Activated naive CD4-positive, alpha-beta T cell treated with Interleukin-2 at 50 U/mL for 16 hours (primary cell): ENCODE results near the gene PNLIP.

Source experiments
- DNase-seq: peaks from one replicate; pipeline ENCODE4 v3.0.0-alpha.2; 2020

PNLIP gene

DNA sequence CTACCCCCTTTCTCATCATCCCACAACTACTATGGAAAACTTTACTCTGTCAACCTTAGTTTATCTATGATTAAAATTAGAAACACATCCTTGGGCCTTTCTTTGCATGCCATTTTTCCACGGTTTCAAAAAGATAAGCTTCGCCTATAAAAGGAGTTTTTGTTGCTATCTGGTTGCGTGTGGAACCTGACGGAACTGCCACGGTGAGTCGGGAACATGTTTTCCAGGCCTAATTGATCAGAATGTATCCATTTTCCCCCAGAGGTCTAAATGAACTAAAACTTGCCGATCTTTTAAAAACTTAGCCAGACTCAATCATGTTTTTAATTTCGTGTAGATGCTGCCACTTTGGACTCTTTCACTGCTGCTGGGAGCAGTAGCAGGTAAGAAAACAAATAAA is at the start of gene PNLIP:
PNLIP (plus strand) TSS at position 176 of the 400 bp plus-strand sequence; CDS start at position 338, 162 bp downstream.
- DNase-seq: no peak

DNA sequence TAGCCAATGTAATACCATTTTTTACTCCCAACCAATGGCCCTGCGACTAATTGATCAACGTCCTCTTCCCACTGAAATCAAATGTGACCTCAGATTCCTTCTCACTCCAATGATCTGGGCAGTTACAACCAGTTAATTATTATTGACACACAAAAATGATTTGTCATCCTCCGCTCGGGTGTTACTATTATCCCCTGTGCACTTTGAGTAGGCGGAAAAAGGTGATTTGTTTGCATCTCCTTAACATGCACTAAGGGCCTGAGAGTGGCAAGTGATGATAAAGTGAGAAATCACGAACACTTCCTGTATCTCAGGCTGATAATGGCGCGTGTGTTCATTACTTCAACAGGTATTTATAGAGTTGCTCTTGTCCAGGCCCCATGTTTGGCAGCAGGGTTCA is 40.9 kb upstream of the PNLIP start:
- no peak for DNase-seq

DNA sequence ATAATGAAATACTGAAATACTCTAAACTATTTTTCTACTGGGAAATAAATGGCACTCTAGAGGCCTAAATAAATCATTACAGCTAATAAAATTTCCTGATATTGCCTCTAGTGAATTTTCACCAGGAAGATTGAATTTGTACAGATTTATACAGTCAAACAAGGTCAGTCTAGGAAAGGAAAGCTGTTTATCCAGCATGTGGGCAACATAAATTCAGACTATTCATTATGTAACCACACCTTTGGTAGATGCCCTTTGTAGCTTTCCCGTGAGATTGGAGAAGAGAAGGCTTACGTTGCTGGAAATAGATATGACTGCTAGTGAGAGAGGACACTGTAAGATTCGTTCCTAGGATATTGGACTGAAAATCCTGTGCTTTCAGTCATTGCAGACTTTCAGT is 35.2 kb upstream of the PNLIP start:
- DNase-seq: no peak

DNA sequence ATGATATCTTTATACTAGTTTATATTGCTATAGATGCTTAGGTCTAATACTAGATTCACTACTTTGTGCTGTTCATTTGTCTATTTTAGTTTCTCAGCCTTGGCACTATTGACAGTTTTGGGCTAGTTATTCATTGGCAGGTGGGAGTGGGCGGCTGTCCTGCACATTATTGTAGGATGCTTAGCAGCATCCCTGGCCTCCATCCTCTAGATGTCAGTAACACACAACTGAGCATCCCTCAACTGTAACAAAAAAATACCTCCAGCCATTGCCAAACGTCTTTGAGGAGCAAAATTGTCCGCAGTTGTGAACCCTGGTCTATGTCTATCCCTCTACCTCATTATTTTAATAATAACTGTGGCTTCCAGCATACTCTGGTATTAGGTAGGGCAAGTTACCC is 34.4 kb upstream of the PNLIP start:
- DNase-seq: no peak

DNA sequence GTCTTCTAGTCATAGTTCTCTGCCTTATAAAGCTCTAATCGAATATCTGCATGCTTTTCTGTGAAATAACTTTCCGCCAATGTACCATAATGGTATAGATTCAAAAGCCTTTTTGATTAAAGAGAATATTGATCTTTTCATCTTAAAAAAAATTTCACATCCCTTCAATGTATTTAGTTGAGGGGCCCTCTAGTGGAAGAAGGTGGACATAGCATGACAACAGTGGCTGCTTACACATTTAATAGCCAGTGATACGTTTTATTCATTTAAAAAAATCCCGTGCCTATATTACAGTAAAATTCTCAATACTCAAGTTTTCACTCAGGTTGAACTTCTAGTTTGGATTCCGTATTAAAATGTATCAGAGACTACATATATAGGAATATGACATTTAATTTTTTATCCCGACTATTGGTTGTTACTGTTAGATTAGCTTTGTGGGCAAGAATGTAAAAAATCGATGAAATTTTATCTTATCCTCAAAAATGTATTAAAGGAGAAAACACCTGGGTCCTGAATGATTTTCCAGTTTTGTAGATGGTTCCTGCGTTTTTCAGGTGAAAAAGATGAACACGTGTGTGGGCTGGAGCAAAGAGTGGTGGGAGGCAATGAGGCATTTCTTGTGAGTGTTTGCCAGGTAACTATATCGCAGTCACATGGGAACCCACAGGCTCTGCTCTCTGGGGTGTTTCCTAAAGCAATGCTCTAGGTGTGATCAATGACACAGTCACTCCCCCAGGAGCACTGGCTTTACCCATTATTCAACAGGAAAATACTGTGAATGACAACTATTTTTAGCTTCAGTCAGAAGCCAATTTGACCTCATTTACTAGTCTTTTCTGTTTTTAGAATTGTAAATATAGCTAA is 24.1 kb upstream of the PNLIP start:
- DNase-seq: peak; percentile 2

DNA sequence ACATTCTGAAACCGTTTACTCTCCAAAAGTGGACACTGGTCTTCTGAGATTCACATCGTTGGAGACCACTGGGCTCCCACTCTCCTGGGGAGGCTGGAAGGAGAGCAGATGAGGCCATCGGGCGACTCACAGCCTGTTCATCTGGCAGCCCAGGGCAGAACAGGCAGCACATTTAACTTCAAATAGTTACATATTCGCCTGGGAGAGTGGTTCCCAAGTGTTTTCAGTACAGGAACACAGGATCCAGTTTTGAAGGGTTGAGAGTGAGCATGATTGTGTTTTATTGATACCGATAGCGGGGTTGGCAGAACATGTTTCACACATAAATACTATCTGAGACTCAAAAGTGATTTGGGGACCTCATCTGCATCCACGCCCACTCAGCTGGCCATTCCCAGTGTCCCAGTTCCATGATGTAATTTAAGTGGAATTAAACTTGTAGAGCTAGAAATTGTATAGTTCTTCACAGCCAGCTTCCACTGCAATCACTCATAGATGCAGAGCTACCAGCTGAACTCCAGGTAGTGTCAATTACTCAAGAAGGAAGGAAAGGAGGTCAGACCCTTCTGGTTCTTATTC is 22.8 kb upstream of the PNLIP start:
- DNase-seq: no peak

DNA sequence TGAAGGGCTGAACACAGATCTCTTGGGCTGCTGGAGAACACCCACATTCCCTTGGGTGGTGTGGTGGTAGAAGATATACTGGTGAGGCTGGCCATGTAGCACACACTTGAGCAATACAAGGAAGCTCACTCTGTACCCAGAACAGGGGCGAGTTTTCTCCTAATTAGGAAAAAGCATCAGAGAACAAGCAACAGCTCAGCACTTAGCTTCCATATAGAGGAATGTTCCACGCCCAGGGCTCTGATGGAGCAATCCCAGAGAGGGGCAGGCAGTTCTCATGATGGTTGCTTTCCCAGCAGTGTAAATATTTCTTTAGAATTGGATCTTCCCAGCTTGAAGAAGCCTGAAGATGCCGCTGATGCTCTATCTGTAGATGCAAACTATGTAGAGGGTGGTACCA is 21.0 kb upstream of the PNLIP start:
- DNase-seq: no peak

DNA sequence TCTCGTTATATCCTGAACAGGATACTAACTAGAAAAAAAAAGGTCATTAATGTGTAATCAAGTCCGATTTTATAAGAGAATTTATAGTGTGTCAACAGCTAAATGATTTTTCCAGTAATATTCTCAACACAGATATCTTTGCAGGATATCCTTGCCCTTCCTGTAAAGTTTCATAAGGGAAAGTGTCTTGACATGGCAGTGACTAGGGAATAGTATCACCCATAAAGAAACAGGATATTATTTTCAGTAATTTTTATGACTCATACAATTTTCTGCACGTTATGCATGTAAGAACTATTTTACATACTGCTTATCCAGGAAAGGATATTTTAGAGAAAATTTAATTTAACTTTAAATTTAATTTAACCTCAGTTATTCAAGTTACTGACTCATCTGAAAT is 19.5 kb upstream of the PNLIP start:
- DNase-seq: no peak

DNA sequence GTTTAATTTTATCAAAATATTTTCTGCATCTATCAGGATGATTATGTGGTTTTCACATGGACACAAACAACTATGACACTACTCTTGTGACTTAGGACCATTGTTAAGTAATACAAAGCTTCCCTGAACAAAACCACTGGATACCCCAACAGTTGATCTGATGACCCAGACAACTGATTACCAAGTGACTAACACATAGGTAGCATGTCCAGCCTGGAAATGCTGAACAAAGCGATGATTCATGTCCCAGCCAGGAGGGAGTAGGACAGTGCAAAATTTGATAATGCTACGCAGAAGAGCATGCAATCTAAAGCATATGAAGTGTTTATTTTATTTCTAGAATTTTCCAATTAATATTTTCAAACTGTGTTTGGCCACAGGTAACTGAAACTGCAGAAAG is 8.9 kb upstream of the PNLIP start:
- no peak for DNase-seq

DNA sequence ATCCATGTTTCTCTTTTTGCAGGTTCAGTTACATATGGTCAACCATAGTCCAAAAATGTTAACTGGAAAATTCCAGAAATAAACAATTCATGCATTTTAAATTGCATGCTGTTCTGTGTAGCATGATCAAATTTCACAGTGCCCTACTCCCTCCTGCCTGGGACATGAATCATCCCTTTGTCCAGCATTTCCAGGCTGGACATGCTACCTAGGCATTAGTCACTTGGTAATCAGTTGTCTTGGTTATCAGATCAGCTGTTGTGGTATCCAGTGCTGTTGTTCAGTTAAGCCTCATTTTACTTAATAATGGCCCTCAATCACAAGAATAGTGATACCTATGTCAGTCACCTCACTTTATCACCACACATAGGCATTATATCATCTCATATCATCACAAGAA is 7.3 kb upstream of the PNLIP start:
- no peak for DNase-seq

DNA sequence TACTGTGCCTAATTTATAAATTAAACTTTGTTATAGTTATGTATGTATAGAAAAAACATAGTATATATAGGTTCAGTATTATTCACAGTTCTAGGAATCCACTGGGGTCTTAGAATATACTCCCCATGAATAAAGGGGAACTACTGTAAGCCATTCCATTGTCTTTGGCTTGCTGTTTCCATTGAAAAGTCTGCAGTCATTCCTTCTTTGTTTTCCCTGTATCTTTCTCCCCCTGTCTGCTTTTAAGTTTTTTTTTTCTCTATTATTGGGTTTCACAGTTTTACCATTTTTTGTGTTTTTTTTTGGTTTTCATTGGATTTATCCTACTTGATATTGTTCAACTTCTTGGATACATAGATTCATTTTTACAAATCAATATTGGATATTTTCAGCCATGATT is 6.7 kb upstream of the PNLIP start:
- no peak for DNase-seq

DNA sequence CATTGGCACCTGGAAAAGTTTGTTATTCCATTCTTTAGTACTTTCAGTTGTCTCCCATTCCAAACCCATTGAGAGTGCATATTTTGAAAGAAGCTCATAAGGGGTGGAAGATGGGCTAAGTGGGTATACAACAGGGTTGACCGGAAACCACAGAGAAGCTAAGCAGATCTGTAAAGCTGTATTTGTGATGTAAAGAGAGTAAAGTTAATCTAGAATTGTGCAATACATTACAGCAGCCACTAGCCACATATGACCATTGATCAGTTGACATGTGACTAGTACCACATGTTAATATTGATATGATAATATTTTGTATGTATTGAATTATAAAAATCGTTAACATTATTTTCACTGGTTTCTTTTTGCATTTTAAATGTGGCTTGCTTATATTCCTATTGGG is 4.9 kb upstream of the PNLIP start:
- DNase-seq: no peak

DNA sequence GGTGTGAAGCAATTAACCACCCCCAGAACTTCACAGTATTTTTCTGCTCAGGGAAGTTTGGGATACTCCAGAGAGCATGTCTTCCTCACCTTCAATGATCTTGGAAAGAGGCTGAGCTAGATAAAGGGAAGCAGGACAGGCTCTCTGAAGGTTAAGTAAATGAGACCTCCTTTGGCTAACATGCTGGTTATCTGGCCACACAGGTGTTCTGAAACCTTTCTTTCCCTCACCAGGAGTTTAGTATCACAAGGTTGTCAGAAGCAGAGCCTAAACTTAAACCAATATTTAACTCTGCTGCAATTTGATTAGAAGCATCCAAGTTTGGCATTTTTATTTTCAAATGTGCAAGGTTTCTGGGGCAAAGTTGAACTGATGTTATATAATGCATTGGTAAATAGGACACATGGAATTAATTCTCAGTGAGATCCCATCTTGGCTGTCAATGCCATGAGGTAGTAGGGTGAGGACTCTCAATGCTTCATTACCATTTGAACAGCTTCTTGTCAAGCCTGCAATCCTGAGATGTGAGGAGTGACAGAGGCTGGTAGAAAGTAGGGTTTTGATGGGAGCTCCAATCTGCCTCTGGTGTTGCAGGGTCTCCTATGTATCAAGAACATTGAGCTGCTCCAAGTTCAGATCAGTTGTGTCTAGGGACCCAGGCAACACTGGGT is 3.6 kb upstream of the PNLIP start:
- no peak for DNase-seq

DNA sequence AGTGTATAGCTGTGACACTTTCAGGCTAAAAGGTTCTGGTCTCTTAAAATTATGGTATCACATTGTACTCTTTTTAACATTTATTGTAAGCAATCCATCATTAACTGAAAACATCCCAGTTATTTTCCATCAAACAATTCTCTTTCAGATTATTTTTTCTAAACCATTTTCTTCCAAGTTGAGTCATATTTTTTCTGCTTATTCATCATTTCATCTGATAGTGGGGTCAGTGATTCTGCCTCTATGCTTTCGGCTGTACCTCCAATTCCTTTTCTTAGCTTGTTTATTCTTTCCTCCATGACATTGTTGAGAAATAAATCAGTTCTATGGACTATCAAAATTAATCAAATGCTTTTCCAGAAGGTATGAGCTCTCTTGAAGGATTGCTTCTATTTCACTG is 609 bp upstream of the PNLIP start:
- DNase-seq: no peak

DNA sequence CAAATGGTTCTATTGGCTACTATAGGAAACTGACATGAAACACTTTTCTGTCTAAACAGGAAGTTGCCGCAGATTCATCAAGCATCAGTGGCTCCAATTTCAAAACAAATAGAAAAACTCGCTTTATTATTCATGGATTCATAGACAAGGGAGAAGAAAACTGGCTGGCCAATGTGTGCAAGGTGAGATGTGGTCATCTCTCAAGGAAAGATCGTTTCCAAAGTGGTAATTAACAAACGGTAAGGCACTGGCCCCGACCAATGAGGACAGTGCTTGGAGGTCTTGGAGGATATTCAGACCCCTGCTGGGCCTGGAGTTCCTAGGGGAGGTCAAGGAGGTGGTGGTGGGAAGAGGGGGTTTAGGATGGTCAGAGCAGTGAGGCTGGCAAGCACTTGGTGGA is 2.6 kb downstream of the PNLIP start:
- DNase-seq: no peak

DNA sequence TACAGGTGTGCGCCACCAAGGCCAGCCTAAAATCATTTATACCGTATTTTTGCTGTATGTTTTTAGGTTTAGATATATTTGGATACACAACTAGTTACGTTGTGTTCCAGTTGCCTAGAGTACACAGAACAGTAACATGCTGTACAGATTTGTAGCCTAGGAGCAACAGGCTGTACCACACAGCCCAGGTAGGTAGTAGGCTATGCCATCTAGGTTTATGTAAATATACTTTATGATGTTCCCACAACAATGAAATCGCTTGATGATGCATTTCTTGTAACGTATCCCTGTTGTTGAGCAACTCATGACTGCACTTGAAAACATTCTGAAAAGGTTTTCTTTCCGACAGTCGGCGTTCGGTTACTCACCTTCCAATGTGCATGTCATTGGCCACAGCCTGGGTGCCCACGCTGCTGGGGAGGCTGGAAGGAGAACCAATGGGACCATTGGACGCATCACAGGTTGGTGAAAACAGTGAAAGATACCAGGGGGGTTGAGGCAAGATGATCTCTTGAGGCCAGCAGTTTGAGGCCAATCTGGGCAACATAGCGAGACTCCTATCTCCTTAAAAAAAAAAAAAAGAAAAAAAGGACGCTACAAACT is 7.7 kb downstream of the PNLIP start:
- no peak for DNase-seq

DNA sequence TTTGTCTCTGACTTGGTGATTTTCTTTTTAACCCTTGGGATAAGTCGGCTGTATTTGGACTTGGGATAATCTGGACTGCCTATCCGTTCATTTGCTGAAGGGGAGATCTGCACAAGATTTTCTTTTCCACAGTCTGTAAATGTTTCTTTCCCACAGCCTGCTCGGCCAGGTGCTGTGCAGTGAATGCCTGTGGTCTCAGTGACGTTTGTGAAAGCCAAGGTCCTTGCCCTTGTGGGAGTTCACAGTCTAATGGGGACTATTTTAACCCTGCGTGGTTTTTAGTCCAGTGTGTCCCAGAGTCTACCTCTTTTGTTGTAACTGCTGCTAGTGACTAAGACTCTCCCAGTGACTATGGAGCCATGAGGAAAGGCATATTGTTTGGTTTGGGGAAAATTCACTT is 8.9 kb downstream of the PNLIP start:
- DNase-seq: no peak

DNA sequence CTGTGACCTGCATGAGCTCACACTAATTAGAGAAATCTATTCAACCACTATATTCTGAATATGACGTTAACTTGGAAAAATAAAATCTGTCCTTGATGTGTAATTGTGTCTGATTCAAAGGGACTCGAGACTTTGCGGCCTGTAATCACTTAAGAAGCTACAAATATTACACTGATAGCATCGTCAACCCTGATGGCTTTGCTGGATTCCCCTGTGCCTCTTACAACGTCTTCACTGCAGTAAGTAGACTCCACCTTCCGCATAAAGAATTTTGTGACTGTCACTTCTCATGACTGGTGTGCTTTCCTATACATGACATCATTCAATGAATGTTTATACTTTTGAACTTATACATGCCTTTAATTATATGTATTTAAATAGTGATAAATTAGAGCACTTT is 10.1 kb downstream of the PNLIP start:
- no peak for DNase-seq

DNA sequence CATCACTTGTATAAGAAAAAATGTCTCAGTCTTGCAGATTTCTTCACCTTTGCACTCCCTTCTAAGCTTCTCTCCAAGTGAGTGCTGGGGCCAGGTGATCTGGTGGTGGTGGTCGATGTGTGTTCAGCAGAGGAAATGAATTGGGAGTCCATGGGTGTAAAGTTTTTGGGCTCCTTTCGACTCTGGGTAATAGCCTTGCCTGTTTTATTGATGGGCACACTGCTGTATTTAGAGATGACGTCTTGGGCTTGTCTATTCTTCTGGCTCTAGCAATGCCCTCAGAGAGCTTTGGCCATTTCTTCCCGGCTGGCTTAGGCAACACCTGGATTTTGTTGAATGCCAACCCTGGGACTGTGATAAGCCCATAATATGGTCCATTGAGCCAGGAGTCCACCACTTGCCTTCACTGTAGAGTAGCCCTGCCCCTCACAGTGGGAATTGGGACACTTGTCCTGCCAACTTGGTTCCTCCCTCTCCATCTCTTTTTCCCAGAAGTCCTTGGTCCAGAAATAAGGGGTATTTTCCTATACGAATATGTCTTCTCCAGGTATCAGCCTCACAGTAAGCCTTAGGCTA is 11.7 kb downstream of the PNLIP start:
- DNase-seq: no peak

DNA sequence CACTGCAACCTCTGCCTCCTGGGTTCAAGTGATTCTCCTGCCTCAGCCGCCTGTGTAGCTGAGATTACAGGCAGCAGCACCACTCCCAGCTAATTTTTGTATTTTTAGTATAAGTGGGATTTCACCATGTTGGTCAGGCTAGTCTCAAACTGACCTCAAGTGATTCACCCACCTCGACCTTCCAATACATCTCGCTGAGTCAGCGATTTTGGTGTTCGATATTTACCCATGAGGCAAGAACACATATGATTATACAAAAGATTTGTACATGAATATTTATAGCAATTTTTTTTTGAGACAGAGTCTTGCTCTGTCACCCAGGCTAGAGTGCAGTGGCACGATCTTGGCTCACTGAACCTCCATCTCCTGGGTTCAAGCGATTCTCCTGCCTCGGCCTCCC is 19.8 kb downstream of the PNLIP start:
- DNase-seq: no peak

DNA sequence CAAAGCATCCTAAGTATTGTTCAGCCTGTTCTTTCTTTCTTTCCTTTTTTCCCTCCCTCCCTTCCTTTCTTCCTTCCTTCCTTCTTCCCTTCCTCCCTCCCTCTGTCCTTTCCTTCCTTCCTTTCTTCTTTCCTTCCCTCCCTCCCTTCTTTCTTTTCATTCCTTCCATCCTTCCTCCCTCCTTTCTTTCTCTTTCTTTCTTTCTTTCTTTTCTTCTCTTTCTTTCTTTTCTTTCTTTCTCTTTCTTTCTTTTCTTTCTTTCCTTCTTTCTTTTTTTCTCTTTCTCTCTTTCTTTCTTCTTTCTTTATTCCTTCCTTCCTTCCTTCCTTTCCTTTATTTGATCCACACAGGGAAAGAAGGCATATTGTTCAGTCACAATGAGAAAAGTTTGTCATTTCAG is 21.2 kb downstream of the PNLIP start:
- no peak for DNase-seq

DNA sequence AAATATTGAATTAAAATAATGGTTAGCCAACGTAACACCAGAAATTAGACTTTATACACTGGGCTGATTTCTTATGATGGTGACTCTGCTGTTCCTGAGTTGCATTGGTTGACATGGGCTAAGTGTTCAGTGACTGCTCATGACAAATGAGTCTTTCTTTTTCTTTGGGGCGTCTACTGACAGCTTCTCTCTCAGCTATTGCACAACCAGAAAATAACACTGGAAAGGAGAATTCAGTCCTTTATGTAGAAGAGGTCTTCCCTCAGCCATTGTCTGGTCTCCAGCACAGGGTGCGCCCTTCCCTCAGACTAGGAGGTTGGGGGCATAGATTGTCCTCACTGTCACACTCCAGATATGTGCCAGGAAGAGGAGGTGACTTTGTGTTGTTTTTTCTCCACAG is 21.6 kb downstream of the PNLIP start:
- no peak for DNase-seq

DNA sequence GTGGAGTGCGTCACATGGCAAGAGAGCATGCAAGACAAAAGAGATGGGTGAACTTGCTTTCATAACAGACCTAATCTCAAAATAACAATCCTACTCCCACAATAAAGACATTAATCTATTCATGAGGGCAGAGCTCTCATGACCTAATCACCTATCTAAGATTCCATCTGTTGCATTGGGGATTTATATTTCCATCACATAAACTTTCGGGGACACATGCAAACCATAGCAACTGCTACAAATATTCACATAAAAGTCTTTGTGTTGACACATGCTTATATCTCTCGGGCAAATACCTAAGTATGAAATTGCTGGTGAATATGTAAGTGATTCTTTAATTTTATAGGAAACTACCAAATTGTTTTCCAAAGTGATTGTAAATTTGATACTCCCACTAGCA is 29.1 kb downstream of the PNLIP start:
- DNase-seq: no peak
